HG03280 (cell line): ENCODE measurements around the gene CPNE9.

ENCODE experiments used
- ATAC-seq: cut with Tn5 transposase; IDR thresholded peaks from one replicate; pipeline ENCODE4 v1.9.1; 2021; ENCODE audit warnings: mild to moderate bottlenecking, moderate library complexity; ENCODE audit not compliant: unreplicated experiment

The CPNE9 gene

GRCh38 chr3:9715136-9715535, 11.5 kb downstream of the CPNE9 start:
- no peak for ATAC-seq

GRCh38 chr3:9715764-9716437, 12.3 kb downstream of the CPNE9 start:
- no peak for ATAC-seq

- ATAC-seq, result no peak
These were observed 13.3 kb downstream of the CPNE9 start for GRCh38 chr3:9716801-9717555.

GRCh38 chr3:9717563-9717962, 13.9 kb downstream of the CPNE9 start:
- ATAC-seq, result no peak

- no peak for ATAC-seq
These were observed 14.5 kb downstream of the CPNE9 start for GRCh38 chr3:9718118-9718517.

GRCh38 chr3:9721015-9721699, 17.5 kb downstream of the CPNE9 start:
- no peak for ATAC-seq

- no peak for ATAC-seq
These were observed 18.0 kb downstream of the CPNE9 start for GRCh38 chr3:9721700-9722060.

GRCh38 chr3:9725775-9726515, 22.3 kb downstream of the CPNE9 start:
- no peak for ATAC-seq

- no peak for ATAC-seq
These were observed 23.5 kb downstream of the CPNE9 start for GRCh38 chr3:9727041-9727595.

- no peak for ATAC-seq
These were observed 24.1 kb downstream of the CPNE9 start for GRCh38 chr3:9727743-9728142.

GRCh38 chr3:9729419-9729818, 25.8 kb downstream of the CPNE9 start:
- ATAC-seq, result no peak

- peak; percentile 35 for ATAC-seq
These were observed 27.1 kb downstream of the CPNE9 start for GRCh38 chr3:9730657-9731205.

GRCh38 chr3:9731206-9732079, 27.8 kb downstream of the CPNE9 start, which contains the start of gene BRPF1:
Gene BRPF1 (plus strand): TSS chr3:9731735. CDS start chr3:9734141, 2,406 bp downstream.
- peak; percentile 96 for ATAC-seq

- no peak for ATAC-seq
These were observed 28.6 kb downstream of the CPNE9 start for GRCh38 chr3:9732080-9732739.

- ATAC-seq, result no peak
These were observed 29.1 kb downstream of the CPNE9 start for GRCh38 chr3:9732740-9733115.

GRCh38 chr3:9736831-9737230, 33.2 kb downstream of the CPNE9 start:
- no peak for ATAC-seq

- ATAC-seq, result no peak
These were observed 35.5 kb downstream of the CPNE9 start for GRCh38 chr3:9739181-9739580.

- no peak for ATAC-seq
These were observed 38.9 kb downstream of the CPNE9 start for GRCh38 chr3:9742560-9742959.

- ATAC-seq, result no peak
These were observed 39.9 kb downstream of the CPNE9 start for GRCh38 chr3:9743548-9743947.
